HG03196 (cell line): ENCODE results near the gene MLH1.
A peak's percentile ranks its signal among the peaks of the same experiment; 100 is the strongest.

Experiments used
- ATAC-seq: cut with Tn5 transposase; IDR thresholded peaks from one replicate; pipeline ENCODE4 v1.9.1; 2021; ENCODE audit not compliant: unreplicated experiment

MLH1 gene

DNA sequence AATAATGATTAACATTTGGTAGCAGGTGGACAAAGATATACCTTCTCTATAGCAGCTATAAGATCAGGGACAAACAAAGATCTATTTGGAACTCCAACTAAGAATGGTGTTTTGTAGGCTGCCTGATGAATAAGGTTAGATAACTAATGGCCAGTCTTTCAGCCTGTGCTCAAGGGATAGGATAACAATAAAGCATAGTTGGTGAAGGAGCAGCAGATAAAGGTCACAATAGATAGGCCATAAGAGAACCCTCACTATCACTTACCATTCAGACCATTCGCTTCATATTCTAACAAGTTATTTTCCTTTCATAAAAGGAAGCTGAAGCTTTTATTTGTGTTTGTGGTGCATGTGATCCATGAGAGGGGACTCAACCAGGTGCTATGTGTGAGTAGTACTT is 20.2 kb upstream of the MLH1 start:
- ATAC-seq = no peak

DNA sequence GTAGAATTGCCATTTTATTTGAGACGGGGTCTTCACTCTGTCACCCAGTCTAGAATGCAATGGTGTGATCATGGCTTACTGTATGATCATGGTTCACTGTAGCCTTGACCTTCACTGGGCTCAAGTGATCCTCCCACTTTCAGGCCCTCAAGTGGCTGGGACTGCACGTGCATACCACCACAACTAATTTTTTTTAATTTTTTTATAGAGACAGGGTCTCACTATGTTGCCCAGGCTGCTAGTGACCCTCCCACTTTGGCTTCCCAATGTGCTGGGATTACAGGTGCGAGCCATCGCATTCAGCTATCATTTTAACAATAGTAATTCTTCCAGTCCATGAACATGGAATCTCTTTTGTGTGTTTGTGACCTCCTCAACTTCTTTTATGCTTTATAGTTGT is 12.3 kb upstream of the MLH1 start:
- no peak for ATAC-seq

DNA sequence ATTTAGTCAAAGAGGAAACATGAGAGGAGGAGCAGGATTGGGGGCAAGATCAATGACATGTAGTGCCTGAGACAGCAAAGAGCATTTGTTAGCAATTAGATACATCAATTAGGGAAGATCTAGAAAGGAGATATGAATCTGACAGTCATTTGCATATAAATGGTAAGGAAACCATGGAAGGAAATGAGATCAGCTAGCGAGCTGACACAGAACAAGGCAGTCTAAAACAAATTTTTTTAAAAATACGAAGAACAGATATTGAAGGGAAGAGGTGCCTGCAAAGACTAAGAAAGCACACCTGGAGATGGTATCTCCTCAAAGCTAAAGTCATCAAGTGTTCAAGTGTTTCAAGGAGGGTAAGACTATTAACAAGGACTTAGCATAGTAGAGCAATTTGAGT is 5.0 kb upstream of the MLH1 start:
- ATAC-seq = no peak

DNA sequence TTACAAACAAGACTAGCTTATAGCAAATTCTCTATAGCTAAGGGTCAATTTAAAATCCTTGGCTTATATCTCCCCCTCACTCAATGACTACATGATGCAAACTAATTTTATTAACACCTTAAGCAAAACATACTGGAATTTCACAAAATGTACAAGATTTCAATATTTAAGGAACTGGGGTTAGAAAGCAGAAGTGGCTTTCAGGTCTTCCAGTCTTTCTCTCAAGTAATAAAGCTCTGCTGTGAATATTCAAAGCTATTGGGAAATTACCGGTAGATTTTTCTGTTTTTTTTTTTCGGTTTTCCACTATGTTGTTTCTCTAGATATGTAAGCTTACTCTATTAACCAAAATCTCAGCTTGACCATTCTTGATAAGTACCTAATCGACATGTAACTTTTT is 4.3 kb upstream of the MLH1 start:
- ATAC-seq = no peak

DNA sequence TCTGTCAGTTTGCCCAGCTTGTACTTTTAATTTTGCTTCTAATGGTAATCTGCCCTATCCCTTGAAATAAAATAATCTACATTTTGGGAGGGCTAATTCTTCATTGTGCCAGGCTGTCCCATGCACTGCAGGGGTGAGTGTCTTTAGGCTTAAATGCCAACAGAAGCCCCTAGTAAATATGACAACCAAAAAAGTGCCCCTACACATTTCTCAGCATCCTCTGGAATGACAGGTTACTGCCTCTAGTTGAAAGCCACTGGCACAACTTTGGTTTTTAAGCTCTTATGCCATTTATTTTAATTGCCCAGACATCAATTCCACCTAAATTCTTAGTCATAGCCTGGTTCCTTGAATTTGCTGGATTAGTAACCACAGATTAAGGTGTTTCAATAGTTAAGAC is 3.8 kb upstream of the MLH1 start:
- no peak for ATAC-seq

DNA sequence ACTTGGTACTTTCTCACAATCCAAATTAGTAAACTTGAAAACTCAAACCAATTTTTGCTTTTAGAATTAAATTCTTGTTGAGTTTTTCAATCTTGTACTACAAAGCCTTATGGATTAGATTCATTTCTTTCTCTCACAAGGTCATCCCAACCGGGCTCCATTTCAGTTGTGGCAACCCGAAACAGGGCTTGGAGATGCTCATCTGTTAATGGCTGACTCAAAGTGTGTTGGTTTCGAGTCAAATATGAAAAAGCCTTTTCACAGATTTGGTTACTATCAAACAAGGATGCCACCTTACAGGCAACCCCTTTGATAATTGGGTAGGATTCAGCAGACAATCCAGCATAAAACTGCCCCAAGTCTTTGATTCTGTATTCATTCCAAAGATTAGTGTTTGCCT is 2.2 kb upstream of the MLH1 start:
- no peak for ATAC-seq

DNA sequence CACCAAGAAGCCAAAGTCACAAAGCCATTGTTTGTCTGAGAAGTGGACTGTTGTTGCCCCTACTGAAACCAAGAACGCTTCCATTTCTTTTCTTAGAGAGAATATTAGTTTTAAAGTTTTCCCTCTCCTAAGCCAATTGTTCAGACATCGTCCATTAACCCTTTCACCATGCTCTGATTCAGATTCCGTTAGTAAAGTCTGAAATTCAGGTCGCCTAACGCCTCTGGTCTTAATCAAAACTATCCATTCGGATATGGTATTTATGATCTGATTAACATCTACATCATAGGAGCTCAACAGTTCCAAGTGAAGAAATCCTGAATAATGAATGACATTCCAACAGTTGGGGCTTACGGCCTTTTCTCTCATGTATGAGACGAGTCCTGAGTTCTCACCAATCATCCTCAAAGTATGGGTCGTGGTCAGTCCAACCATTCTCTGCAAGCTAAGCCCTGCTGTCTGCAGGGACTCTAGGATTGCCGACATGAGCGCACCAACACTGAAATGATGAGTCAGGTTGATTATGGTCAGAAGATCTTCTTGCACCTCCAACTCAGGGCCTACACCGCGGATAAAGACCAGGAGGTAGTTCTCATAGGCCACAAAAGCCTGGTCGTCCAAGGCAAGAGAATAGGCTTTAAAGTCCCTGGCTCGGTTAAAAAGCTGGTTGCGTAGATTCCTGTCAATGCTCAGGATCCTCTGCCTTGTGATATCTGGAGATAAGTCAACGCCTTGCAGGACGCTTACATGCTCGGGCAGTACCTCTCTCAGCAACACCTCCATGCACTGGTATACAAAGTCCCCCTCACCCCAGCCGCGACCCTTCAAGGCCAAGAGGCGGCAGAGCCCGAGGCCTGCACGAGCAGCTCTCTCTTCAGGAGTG is 1.2 kb upstream of the MLH1 start:
- no peak for ATAC-seq

DNA sequence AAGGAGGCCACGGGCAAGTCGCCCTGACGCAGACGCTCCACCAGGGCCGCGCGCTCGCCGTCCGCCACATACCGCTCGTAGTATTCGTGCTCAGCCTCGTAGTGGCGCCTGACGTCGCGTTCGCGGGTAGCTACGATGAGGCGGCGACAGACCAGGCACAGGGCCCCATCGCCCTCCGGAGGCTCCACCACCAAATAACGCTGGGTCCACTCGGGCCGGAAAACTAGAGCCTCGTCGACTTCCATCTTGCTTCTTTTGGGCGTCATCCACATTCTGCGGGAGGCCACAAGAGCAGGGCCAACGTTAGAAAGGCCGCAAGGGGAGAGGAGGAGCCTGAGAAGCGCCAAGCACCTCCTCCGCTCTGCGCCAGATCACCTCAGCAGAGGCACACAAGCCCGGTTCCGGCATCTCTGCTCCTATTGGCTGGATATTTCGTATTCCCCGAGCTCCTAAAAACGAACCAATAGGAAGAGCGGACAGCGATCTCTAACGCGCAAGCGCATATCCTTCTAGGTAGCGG is 452 bp upstream of the MLH1 start, which contains the start of gene EPM2AIP1:
Gene EPM2AIP1 (minus strand): TSS at position 326 of the 520 bp plus-strand sequence. CDS start 54 bp downstream, at position 272.
- peak; percentile 88 for ATAC-seq

DNA sequence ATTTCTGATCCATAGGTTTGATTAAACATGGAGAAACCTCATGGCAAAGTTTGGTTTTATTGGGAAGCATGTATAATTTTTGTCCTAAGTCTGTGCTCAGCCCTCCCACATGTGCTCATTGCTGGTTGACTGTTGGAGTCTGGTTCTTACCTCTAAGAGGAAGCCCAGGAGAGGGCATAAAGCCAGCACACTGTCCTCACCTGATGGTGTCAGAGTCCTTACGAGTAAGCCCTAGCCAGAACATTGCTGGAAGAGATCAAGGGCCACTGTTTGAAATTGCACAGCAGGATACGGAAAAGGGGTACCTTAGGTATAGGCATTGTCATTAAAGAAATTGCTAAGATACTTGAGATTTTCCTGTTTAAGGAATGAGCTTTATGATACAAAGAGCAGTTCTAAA is 21.3 kb downstream of the MLH1 start:
- no peak for ATAC-seq

DNA sequence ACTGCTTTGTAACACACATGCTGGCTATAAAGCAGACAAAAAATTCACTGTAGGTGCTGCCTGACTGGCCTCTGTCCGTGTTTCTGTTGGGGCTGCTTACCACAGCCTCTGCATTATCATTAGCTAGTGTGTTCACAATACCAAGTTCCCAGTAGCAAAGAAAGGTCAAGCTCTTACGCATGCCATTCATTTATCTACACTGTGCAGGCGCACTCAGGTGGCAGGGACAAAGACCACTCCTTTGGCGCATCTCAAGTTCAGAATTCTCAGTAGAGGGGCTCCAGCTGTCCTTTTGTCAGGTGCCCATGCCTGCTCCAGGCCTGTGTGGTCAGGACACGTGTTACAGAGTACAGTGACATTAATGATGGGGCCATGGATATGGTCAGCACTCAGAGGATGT is 22.3 kb downstream of the MLH1 start:
- ATAC-seq = no peak

DNA sequence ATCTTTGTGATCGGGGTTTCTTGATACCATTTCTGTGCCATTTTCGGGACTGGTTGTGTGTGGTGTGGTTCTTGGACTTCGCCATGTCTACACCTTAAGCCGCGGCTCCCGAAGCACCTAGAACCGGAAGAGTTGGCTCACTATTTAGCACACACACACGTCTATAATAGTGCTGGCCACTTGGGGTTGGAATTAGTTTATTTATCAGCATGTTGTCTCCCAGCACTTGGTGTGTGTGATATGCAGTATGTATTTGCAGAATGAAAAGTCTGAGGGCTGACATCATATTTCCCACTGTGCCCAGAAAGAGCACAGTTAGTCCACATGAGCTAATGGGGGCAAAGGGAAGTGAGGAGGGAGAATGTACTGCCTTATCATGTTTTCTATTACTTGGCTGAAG is 23.6 kb downstream of the MLH1 start:
- ATAC-seq = no peak

DNA sequence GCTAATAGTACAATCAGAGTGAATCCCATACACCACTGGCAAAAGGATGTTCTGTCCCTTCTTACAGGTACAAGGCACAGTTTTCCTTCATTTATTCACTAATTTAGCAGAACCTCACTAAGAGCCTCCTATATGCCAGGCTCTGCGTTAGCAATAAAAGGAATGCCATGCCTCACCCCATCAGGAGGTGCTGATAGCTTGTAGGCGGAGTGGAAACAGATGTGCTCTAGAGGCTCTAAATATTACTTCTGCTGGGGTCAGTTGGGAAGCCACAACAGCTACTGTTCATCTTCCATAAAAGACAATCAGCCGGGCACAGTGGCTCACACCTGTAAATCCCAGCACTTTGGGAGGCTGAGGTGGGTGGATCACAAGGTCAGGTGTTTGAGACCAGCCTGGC is 24.4 kb downstream of the MLH1 start:
- no peak for ATAC-seq

DNA sequence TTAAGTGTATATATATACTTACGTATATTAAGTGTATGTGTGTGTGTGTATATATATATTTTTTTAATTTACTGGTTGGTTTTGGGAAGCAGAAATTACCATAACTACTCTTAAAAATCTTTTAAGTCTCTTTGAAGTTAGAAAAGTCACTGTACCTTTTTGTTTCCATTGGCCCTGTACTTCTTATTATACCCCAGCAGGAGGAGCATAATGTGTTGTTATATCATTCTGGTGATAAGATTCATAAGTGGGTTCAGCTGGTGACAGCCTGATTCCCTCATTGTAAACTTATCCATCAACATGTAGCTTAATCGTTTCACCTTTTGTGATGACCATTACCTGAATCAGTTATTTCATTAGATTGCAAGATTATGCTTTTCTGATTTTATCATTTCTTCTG is 30.8 kb downstream of the MLH1 start:
- ATAC-seq = no peak

DNA sequence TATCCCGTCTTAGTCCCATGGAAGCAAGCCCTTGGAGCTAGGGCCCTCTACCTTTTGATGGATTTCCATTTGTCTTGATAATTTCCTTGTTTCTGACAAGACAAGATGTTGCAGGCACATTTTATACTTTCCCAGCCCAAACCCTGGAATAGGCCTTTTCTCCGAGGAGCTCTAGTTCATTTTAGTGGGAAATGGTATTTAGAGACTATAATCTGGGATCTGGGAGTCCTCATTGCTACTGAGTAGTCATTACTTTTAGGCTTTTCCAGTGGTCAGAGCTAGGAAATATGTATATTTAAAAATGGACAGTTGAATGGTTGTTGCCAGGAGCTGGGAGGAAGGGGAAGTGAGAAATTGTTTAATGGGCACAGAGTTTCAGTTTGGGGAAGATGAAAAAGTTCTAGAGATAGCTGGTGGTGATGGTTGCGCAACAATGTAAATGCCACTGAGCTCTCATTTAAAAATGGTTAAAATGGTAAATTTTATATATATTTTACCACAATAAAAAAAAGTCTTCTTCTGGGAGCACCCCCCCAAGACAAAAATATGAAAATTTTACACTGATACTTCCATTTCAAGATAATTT is 31.6 kb downstream of the MLH1 start:
- ATAC-seq = no peak

DNA sequence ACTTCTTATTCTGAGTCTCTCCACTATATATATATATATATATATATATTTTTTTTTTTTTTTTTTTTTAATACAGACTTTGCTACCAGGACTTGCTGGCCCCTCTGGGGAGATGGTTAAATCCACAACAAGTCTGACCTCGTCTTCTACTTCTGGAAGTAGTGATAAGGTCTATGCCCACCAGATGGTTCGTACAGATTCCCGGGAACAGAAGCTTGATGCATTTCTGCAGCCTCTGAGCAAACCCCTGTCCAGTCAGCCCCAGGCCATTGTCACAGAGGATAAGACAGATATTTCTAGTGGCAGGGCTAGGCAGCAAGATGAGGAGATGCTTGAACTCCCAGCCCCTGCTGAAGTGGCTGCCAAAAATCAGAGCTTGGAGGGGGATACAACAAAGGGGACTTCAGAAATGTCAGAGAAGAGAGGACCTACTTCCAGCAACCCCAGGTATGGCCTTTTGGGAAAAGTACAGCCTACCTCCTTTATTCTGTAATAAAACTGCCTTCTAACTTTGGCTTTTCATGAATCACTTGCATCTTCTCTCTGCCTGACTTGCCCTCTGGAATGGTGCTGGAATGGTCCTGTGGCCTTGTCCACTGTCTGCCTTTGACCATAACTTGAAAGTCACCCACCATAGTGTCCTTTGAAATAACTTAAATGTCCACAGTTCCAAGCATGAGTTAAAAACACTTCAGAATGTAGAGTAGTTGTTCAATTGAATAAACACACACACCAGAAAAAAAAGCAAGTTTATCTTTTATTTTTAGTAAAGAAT is 32.4 kb downstream of the MLH1 start:
- ATAC-seq = no peak

DNA sequence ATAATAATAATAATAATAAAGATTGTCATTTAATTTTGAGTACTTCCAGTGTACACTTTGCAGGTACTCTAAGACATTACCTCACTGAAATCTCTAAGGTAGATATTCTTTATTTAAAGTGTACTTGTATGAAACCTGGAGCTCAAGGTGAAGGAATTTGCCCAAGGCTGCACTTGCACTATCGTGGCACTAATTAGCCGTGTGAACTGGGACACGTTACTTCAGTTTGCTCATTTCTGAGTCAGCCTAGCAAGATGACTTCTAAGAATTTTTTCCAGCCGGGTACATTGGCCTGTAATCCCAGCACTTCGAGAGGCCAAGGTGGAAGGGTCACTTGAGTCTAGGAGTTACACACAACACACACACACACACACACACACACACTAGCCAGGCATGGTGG is 33.5 kb downstream of the MLH1 start:
- no peak for ATAC-seq

DNA sequence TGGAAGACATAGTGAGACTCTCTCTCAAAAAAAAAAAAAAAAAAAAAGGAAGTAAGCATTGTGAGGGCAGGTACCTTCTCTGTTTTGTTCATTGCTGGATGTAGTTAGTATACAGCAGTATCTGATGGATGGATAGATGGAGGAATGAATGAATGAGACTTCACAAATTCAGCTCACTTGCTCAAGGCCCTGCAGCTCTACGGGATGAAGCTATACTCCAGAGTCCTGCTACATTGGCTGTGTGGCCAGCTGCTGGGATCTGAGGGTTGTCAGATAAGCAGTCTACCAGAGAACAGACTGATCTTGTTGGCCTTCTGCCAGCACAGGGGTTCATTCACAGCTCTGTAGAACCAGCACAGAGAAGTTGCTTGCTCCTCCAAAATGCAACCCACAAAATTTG is 35.0 kb downstream of the MLH1 start:
- no peak for ATAC-seq

DNA sequence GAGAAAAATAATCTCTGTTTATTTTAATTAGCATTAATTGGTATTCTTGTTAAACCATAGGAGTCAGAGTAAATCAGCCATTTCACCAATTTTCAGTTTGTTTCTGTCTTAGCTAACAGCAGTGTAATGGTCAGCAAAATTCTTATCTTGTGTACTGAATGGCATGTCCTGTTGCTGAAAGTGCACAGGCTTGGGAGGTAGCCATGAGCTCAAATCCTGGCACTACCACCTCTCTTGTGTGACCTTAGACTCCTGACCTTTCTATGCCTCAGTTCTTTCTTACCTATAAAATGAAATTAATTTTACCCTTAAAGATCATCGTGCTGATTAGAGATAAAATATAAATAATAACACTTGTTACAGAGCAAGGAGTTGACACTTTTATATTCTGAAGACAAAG is 35.8 kb downstream of the MLH1 start:
- ATAC-seq = no peak

DNA sequence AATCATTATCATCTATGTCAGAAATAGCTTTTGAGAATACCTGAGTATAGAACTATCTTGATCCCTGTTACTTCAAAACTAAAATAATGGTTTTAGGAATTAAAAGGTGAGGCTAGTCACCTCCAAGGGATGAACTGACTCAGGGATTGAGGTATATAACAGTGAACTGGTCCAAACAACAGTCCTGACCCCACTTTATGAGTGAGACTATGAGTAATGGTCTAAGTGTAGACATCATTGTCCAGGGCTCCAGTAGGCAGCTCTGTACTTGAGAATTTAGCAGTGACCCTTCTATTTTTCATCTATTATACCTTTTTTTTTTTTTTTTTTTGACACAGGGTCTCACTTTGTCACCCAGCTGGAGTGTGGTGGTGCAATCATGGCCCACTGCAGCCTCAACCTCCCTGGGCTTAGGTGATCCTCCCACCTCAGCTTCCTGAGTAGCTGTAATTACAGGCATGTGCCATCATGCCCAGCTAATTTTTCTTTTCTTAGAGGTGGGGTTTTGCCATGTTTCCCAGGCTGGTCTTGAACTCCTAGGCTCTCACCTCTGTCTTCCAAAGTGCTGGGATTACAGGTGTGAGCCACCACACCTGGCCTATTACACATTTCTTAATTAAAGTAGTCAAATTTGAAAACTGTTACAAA is 36.3 kb downstream of the MLH1 start:
- ATAC-seq = no peak

DNA sequence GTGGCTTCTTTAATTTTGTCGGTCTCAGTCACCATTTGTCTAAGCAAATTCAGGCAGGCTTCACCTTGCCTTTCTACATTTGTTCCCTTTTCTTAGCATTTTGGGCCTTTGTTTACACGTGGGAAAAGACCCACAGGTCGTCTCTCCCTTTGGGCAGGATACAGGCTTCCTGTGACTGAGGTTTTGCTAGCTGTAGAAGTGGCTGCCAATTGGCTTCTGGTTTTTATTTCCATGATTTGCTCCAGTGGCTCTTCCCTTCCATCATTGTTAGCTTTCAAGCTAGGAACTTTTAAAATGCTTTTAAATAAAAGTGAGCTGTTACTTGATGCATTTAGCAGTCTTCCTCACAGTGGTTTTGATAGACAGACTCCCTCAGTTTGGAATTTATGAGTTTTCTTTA is 37.3 kb downstream of the MLH1 start:
- ATAC-seq = no peak

DNA sequence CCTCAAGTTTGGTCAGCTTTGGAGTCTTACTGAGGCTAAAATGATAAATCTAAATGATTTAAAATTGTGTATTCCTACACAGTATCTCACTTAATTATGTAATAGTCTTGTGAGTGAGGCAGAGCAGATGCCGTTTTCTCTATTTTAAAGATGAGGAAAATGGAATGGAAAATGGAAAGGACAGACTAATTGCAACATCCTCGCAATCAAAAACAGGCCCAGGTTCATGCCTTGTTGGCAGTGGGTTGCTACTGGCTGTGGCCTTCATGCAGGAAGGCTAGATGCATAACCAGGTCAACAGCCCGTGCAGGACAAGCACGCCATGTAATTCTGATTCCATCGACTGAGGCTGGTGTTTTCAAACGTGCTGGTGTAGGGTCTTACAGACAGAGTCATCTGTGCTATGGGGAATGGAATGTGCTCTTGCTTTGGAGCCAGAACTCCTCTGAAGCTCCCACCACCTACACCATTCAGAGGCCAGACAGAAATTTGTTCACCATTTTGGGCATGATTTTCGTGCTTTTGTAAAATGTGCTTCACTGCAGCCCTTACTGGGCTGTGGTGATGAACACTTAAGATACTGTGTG is 37.9 kb downstream of the MLH1 start:
- ATAC-seq = no peak
